Pulmonary artery endothelial cell (primary cell): Measurements from ENCODE around the gene INO80E. TPM values are rescaled to one million over a fixed set of nuclear protein-coding genes. Genes with fewer than 3 reads are reported as not detected.

Experiments
- DNase-seq: peaks from one replicate; pipeline ENCODE4 v3.0.0-alpha.2; 2011; ENCODE audit warnings: low read depth, low spot score
- total RNA-seq: library from RNA; depleted of rRNA; stranded (reverse); fragments of >200 nt; gene quantifications from 2 replicates; pipeline ENCODE4 v1.2.3, GENCODE V29; 2014

INO80E gene
- total RNA-seq, 1 donor from 2014 or later, result 24.5 TPM

GRCh38 chr16:29992344-29992967, 3.6 kb upstream of the INO80E start:
- DNase-seq, result no peak

- DNase-seq, result no peak
These were observed 2.7 kb upstream of the INO80E start for GRCh38 chr16:29993191-29993902.

GRCh38 chr16:29993903-29994599, 2.0 kb upstream of the INO80E start:
- no peak for DNase-seq

GRCh38 chr16:29994600-29995323, 1.3 kb upstream of the INO80E start:
- no peak for DNase-seq

GRCh38 chr16:29995324-29995910, 624 bp upstream of the INO80E start, which contains the start of gene HIRIP3:
Gene HIRIP3 (minus strand): TSS chr16:29995617. CDS start chr16:29995605, 12 bp downstream.
- DNase-seq, result no peak

GRCh38 chr16:29996766-29997250, 767 bp downstream of the INO80E start:
- DNase-seq, result no peak

GRCh38 chr16:29999605-30000004, 3.6 kb downstream of the INO80E start:
- no peak for DNase-seq

GRCh38 chr16:30000735-30001631, 4.9 kb downstream of the INO80E start:
- DNase-seq, result no peak

GRCh38 chr16:30002614-30003346, 6.7 kb downstream of the INO80E start:
- DNase-seq, result no peak

GRCh38 chr16:30003670-30004423, 7.8 kb downstream of the INO80E start:
- DNase-seq, result no peak

- DNase-seq, result no peak
These were observed 8.4 kb downstream of the INO80E start for GRCh38 chr16:30004424-30004776.

- DNase-seq, result no peak
These were observed 8.8 kb downstream of the INO80E start for GRCh38 chr16:30004811-30005242.

- DNase-seq, result no peak
These were observed 9.5 kb downstream of the INO80E start for GRCh38 chr16:30005341-30006094.

GRCh38 chr16:30006095-30006473, 10.0 kb downstream of the INO80E start:
- DNase-seq, result no peak

- DNase-seq, result no peak
These were observed 10.8 kb downstream of the INO80E start for GRCh38 chr16:30006659-30007377.

- no peak for DNase-seq
These were observed 11.4 kb downstream of the INO80E start for GRCh38 chr16:30007378-30007895.
